Vagina (tissue), 2 donors: ENCODE results near the gene LEO1. TPM values are rescaled to one million over a fixed set of nuclear protein-coding genes. Genes with fewer than 3 reads are reported as not detected.

Experiments
- DNase-seq, 2 donors: peaks; one replicate each; pipeline ENCODE4 v3.0.0-alpha.2; 2017; ENCODE audit errors: extremely low spot score in 2 of 2
- H3K27ac ChIP-seq: fragments of 200-600 bp; sonication (generic); one replicate; pipeline ENCODE4 v1.5.1; 2019
- H3K27me3 ChIP-seq: fragments of 200-600 bp; sonication (generic); one replicate; pipeline ENCODE4 v1.5.1; 2019
- H3K36me3 ChIP-seq, 2 donors: fragments of 200-600 bp; sonication (generic); one replicate each; pipeline ENCODE4 v1.5.1; 2017 to 2019
- H3K4me1 ChIP-seq: fragments of 200-600 bp; sonication (generic); one replicate; pipeline ENCODE4 v1.5.1; 2019
- H3K4me3 ChIP-seq, 2 donors: fragments of 200-600 bp; sonication (generic); 1 replicate in 1 of 2; 2 replicates in 1 of 2; pipeline ENCODE4 v1.5.1; 2016 to 2019
- H3K9me3 ChIP-seq: fragments of 200-600 bp; sonication (generic); one replicate; pipeline ENCODE4 v1.5.1; 2019
- POLR2A ChIP-seq, 2 donors: fragments of 450-650 bp; IDR thresholded peaks; one replicate each; pipeline ENCODE4 v1.6.1; 2017; ENCODE audit warnings: antibody characterized with exemption in 2 of 2, mild to moderate bottlenecking in 2 of 2, moderate library complexity in 2 of 2
- POLR2AphosphoS5 ChIP-seq, 2 donors: sonication (generic); formaldehyde crosslinking; IDR thresholded peaks; one replicate each; pipeline ENCODE4 v1.9.0; 2017; ENCODE audit warnings: antibody characterized with exemption in 2 of 2, mild to moderate bottlenecking in 2 of 2, low read depth in 1 of 2; ENCODE audit not compliant: insufficient read depth in 1 of 2
- intact Hi-C: fragments of 100-400 bp; cut with DNase I; formaldehyde crosslinking; loops from one replicate; pipeline ENCODE4 v1.15.1; 2023
- small RNA-seq: library from RNA; depleted of rRNA; stranded (forward); fragments of <200 nt; gene quantifications from one replicate; pipeline ENCODE3, GENCODE V24; 2016
- total RNA-seq: library from RNA; depleted of rRNA; stranded (reverse); fragments of >200 nt; gene quantifications from one replicate; pipeline ENCODE4 v1.2.3, GENCODE V29; 2016
- TF ChIP-seq, protein P1 (sequence below), 3 experiments: fragments of 450-650 bp in 2 of 3; fragments of 200-600 bp in 1 of 3; sonication (generic) in 1 of 3; IDR thresholded peaks; one replicate each; pipeline ENCODE4 v1.5.1; 2017 to 2019; ENCODE audit warnings: antibody characterized with exemption in 3 of 3, mild to moderate bottlenecking in 2 of 3, moderate library complexity in 2 of 3

Gene LEO1
- total RNA-seq, 1 donor from 2014 or later: 21.9 TPM

DNA sequence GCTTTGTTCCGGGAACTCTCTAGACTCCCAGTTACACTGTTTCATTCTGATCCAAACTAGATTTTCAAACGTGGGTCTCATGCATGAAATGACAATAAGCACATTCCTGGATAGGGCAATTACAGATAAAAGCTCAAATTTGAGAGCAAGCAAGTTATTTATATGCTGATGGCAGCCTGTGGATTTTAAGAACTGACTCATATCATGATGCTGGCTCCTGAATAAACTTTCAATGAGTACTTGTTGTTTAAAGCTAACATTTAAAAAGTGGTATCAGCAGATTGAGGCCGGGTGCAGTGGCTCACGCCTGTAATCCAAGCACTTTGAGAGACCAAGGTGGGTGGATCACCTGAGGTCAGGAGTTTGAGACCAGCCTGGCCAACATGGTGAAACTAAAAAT, 66.6 kb downstream of the LEO1 start:
- no peak overlapping the region for H3K27ac ChIP-seq
- TF ChIP-seq, protein P1, sequence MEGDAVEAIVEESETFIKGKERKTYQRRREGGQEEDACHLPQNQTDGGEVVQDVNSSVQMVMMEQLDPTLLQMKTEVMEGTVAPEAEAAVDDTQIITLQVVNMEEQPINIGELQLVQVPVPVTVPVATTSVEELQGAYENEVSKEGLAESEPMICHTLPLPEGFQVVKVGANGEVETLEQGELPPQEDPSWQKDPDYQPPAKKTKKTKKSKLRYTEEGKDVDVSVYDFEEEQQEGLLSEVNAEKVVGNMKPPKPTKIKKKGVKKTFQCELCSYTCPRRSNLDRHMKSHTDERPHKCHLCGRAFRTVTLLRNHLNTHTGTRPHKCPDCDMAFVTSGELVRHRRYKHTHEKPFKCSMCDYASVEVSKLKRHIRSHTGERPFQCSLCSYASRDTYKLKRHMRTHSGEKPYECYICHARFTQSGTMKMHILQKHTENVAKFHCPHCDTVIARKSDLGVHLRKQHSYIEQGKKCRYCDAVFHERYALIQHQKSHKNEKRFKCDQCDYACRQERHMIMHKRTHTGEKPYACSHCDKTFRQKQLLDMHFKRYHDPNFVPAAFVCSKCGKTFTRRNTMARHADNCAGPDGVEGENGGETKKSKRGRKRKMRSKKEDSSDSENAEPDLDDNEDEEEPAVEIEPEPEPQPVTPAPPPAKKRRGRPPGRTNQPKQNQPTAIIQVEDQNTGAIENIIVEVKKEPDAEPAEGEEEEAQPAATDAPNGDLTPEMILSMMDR (IDR thresholded peaks at IDR 0.05): no peak
- TF ChIP-seq POLR2AphosphoS5 (IDR thresholded peaks at IDR 0.05; ENCODE audit: insufficient read depth in 1 of 2, low read depth in 1 of 2) (no peak), POLR2A (IDR thresholded peaks at IDR 0.05) (no peak)
- peaks cover 0 to 42% of the 10 kb centered on the region in 2 donors for H3K36me3 ChIP-seq
- no peaks in the 10 kb centered on the region for H3K27me3 ChIP-seq
- intact Hi-C loops: no loop called here
- H3K9me3 ChIP-seq: no peaks in the 10 kb centered on the region
- no peak overlapping the region for H3K4me3 ChIP-seq
- no peak for DNase-seq
- H3K4me1 ChIP-seq: no peaks in the 10 kb centered on the region

DNA sequence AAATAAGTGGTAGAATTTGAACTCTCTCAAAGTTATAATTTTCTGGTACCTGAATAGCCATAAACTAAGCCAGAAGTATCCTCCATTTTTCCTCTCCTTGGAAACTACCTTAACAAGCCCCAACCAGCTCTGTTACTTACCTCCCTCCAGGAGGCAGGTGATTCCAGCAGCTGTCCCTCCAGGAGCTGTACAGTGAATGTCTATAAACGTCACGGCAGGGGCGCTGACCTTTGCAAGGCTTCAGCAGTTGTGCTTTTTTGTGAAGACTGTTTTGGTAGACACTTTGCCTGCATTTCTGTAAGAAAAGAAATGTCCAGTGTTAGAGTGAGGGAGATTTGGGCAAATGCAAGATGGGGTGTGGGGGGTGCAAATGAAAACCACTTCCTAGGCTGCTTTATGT, 67.2 kb downstream of the LEO1 start:
- TF ChIP-seq POLR2AphosphoS5 (IDR thresholded peaks at IDR 0.05; ENCODE audit: insufficient read depth in 1 of 2, low read depth in 1 of 2) (no peak), POLR2A (IDR thresholded peaks at IDR 0.05) (no peak)
- TF ChIP-seq, protein P1 (IDR thresholded peaks at IDR 0.05): no peak
- Histone ChIP-seq H3K27ac (no peak overlapping the region), H3K27me3 (no peaks in the 10 kb centered on the region), H3K4me3 (no peak overlapping the region), H3K9me3 (no peaks in the 10 kb centered on the region), H3K36me3 (peaks cover 3 to 42% of the 10 kb centered on the region in 2 donors), H3K4me1 (no peaks in the 10 kb centered on the region)
- intact Hi-C loops: no loop called here
- no peak for DNase-seq

DNA sequence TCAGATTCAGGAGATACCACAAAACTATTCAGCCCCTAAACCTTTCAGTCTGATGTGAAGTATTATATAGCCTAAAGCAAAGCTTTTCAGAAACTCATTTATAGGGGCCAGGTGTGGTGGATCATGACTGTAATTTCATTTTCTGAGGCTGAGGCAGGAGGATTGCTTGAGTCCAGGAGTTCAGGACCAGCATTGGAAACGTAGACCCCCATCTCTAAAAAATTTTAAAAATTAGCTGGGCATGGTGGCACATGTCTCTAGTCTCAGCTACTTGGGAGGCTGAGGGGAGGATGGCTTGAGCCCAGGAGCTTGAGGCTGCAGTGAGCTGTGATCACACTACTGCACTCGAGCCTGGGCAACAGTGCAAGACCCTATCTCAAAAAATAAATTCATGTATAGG, 82.1 kb downstream of the LEO1 start:
- Histone ChIP-seq H3K36me3 (peaks cover 0 to 18% of the 10 kb centered on the region in 2 donors), H3K9me3 (no peaks in the 10 kb centered on the region), H3K4me1 (peaks cover 6% of the 10 kb centered on the region), H3K4me3 (no peak overlapping the region), H3K27me3 (no peaks in the 10 kb centered on the region), H3K27ac (no peak overlapping the region)
- DNase-seq: no peak
- TF ChIP-seq POLR2AphosphoS5 (IDR thresholded peaks at IDR 0.05; ENCODE audit: insufficient read depth in 1 of 2, low read depth in 1 of 2) (no peak), POLR2A (IDR thresholded peaks at IDR 0.05) (no peak)
- TF ChIP-seq, protein P1 (IDR thresholded peaks at IDR 0.05): no peak
- intact Hi-C loops: no loop called here

DNA sequence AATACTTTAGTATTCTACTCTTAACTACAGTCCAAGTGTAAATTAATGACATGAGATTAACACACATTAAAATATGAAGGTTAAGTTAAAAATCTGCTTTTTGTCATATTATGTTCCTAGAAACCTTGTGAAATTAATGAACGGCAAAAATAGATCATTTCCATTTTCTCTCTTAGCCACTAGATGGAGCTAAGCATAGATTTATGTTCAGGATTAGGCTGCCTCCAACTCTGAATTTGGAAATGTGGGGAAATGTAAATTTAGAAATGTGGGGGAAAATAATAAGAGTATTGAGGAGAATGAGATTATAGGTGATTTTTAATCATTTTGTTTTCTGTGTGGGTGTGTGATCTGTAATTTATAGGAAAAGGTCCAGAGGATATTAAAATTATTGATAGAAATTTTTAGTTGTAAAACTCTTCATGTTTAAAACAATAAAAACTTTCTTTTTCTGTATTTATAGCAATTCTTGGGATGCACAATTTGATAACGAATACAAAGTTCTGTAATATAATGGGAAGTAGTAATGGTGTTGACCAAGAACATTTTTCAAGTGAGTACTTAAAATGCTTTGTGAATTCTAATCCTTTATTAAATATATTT, 82.9 kb downstream of the LEO1 start:
- Histone ChIP-seq H3K9me3 (no peaks in the 10 kb centered on the region), H3K4me3 (no peak overlapping the region), H3K27me3 (no peaks in the 10 kb centered on the region), H3K4me1 (peaks cover 14% of the 10 kb centered on the region), H3K27ac (no peak overlapping the region), H3K36me3 (peaks cover 0 to 10% of the 10 kb centered on the region in 2 donors)
- intact Hi-C loops: no loop called here
- no peak for DNase-seq
- TF ChIP-seq POLR2AphosphoS5 (IDR thresholded peaks at IDR 0.05; ENCODE audit: insufficient read depth in 1 of 2, low read depth in 1 of 2): peak in 1 of 2 donors; percentile 16
- TF ChIP-seq POLR2A (IDR thresholded peaks at IDR 0.05): no peak
- TF ChIP-seq, protein P1 (IDR thresholded peaks at IDR 0.05): peak; percentile 25 to 66 (median 42)

Small RNA genes within 50 kb of the gene (small RNA-seq; reads per million reads assigned to genes)
- gene RNU6-90P: 0.34 reads per million

Other genes starting within 250 kb of the LEO1 start
- 16.9 TPM for gene LYSMD2, start 234.1 kb downstream of the LEO1 start, total RNA-seq
- gene TMOD2, start 220.2 kb downstream of the LEO1 start, total RNA-seq: 18.4 TPM
- 28.5 TPM for gene TMOD3, start 142.1 kb downstream of the LEO1 start, total RNA-seq
- 41.0 TPM for gene MAPK6, start 47.4 kb upstream of the LEO1 start, total RNA-seq
- gene BCL2L10, start 141.0 kb upstream of the LEO1 start, total RNA-seq: 4.7 TPM
- gene GNB5, start 219.6 kb upstream of the LEO1 start, total RNA-seq: 48.6 TPM